ENCODE data around the gene SCN1A. TPM values are rescaled to one million over a fixed set of nuclear protein-coding genes. Genes with fewer than 3 reads are reported as not detected.
"Not testable (repeated sequence)": the region's sequence is repeated elsewhere in the genome, so short reads cannot be mapped to it uniquely, and the experiment has no call there.

The SCN1A gene
- total RNA-seq, 2 donors from 2014 or later: not detected

DNA sequence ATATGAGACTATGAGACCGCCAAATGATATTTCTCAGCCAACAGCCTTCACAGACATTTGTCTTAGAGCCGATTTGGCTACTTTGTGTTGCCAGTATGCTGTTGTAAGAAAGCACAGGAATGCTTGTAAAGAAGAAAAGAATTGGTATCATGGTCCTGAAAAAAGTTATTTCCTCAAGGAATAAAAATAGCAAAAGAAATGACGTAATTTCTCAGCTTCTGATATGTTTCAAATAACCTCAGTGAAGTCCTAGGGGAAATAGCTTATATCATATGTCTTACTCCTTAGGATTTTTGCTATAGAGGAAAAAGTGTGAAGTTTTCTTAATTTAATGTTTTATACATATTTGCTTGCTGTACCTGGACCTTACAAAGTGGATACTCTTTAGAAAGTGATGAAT lies 23.0 kb downstream of the SCN1A start:
- 73 to 76% methylated on average over 3 of the region's 3 CpGs for WGBS, 2 donors
- H3K4me3 ChIP-seq: no peak overlapping the region
- TF ChIP-seq, protein P1, sequence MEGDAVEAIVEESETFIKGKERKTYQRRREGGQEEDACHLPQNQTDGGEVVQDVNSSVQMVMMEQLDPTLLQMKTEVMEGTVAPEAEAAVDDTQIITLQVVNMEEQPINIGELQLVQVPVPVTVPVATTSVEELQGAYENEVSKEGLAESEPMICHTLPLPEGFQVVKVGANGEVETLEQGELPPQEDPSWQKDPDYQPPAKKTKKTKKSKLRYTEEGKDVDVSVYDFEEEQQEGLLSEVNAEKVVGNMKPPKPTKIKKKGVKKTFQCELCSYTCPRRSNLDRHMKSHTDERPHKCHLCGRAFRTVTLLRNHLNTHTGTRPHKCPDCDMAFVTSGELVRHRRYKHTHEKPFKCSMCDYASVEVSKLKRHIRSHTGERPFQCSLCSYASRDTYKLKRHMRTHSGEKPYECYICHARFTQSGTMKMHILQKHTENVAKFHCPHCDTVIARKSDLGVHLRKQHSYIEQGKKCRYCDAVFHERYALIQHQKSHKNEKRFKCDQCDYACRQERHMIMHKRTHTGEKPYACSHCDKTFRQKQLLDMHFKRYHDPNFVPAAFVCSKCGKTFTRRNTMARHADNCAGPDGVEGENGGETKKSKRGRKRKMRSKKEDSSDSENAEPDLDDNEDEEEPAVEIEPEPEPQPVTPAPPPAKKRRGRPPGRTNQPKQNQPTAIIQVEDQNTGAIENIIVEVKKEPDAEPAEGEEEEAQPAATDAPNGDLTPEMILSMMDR (IDR thresholded peaks at IDR 0.05): no peak
- no peak for TF ChIP-seq POLR2A (IDR thresholded peaks at IDR 0.05)
- H3K27me3 ChIP-seq: no peaks in the 10 kb centered on the region
- intact Hi-C loops (cut with DNase I): no loop called here
- no peaks in the 10 kb centered on the region for H3K4me1 ChIP-seq
- no peak for ATAC-seq
- DNase-seq: no peak
- no peak overlapping the region for H3K27ac ChIP-seq
- H3K9me3 ChIP-seq: no peaks in the 10 kb centered on the region
- no peaks in the 10 kb centered on the region for H3K36me3 ChIP-seq (replicated peaks in 1 of 2; ENCODE audit: insufficient read depth in 1 of 2, low read depth in 2 of 2)

DNA sequence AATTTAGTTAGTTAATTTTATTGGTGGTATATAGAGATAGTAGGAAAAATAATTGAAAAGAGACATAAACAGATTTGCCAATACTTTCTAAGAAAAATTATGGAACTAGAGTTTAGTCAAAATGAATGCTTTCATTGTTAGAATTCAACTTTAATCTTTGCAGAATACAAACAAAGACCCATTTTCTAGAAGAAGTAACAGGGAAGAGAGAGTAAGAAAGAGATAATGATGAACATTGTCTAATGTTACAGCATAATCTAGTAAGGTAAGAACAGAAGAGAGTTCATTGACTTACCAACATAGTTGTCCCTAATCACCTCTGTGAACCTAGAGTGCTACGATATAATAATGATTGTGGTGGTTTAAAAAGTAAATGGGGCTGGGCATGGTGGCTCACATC lies 23.7 kb downstream of the SCN1A start:
- H3K4me1 ChIP-seq: no peaks in the 10 kb centered on the region
- no peak overlapping the region for H3K27ac ChIP-seq
- TF ChIP-seq, protein P1 (IDR thresholded peaks at IDR 0.05): no peak
- no peak for TF ChIP-seq POLR2A (IDR thresholded peaks at IDR 0.05)
- no peaks in the 10 kb centered on the region for H3K9me3 ChIP-seq
- H3K27me3 ChIP-seq: no peaks in the 10 kb centered on the region
- ATAC-seq: no peak
- DNase-seq: no peak
- H3K36me3 ChIP-seq (replicated peaks in 1 of 2; ENCODE audit: insufficient read depth in 1 of 2, low read depth in 2 of 2): no peaks in the 10 kb centered on the region
- WGBS, 2 donors: 76% methylated on average over 1 of the region's 1 CpG
- intact Hi-C loops (cut with DNase I): no loop called here
- no peak overlapping the region for H3K4me3 ChIP-seq

DNA sequence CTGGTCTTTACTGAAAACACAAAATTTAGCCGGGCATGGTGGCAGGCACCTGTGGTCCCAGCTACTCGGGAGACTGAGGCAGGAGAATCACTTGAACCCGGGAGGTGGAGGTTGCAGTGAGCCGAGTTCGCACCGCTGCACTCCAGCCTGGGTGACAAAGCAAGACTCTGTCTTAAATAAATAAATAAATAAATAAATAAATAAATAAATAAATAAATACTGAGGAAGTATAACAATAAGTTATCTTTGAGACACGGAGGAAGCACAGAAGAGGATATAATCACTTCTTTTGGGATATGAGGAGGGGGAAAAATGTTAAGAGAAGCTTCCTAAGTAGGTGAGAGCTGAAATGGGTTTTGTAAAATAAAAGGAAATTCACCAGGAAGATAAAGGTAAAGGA lies 24.5 kb downstream of the SCN1A start:
- ATAC-seq; H3K9me3 ChIP-seq; intact Hi-C loops (cut with DNase I); H3K27me3 ChIP-seq; H3K4me3 ChIP-seq; DNase-seq; H3K36me3 ChIP-seq (replicated peaks in 1 of 2; ENCODE audit: insufficient read depth in 1 of 2, low read depth in 2 of 2); H3K27ac ChIP-seq; H3K4me1 ChIP-seq: not testable (repeated sequence)
- 92 to 95% methylated on average over 7 of the region's 7 CpGs for WGBS, 2 donors

DNA sequence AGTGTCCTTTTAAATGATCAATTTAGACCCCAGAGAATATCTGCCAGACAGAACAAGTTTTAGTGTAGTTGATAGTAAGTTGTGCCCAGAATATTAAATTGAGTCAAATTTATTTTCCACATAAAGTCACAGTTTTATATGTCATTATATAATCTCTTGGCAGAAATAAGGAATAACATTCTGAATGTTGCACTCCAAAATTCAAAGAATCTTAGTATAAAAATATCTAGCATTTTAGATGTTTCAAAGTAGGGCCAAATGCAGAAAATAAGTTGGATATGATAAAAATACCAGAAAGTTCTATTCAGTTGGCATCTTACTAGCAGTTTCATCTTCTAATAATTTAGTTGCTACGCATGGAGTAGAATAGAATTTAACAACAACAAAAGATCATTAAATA lies 33.5 kb downstream of the SCN1A start:
- no peaks in the 10 kb centered on the region for H3K4me1 ChIP-seq
- 85 to 95% methylated on average over 1 of the region's 1 CpG for WGBS, 2 donors
- ATAC-seq (no peak), DNase-seq (no peak)
- H3K36me3 ChIP-seq (replicated peaks in 1 of 2; ENCODE audit: insufficient read depth in 1 of 2, low read depth in 2 of 2): no peaks in the 10 kb centered on the region
- H3K27me3 ChIP-seq: no peaks in the 10 kb centered on the region
- intact Hi-C loops (cut with DNase I): no loop called here
- H3K27ac ChIP-seq: no peak overlapping the region
- TF ChIP-seq, protein P1 (IDR thresholded peaks at IDR 0.05): no peak
- no peaks in the 10 kb centered on the region for H3K9me3 ChIP-seq
- H3K4me3 ChIP-seq: no peak overlapping the region

DNA sequence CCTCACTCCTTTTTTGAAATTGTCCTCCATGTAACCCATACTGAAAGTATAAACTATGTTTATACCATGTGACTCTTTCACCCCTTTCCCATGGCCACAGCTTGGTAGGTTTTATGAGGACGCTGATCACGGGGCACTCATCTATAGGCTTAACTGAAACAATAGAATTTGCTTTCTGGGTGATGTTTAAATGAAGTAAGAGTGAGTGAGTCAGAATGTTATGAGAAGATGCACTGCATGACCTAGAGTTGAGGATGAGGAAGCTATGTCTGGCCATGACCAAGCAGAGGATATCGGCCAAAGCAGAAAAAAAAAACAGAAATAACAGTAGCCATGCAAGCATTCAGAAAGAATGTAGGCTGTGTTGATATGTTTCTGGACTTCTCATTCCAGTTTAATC lies 34.9 kb downstream of the SCN1A start:
- ATAC-seq: no peak
- intact Hi-C loops (cut with DNase I): no loop called here

More for the DNA sequence above, 34.9 kb downstream of the SCN1A start:
- TF ChIP-seq, protein P1 (IDR thresholded peaks at IDR 0.05): no peak
- no peak for TF ChIP-seq POLR2A (IDR thresholded peaks at IDR 0.05)
- H3K36me3 ChIP-seq (replicated peaks in 1 of 2; ENCODE audit: insufficient read depth in 1 of 2, low read depth in 2 of 2): no peaks in the 10 kb centered on the region
- WGBS, 2 donors: 72 to 92% methylated on average over 3 of the region's 3 CpGs
- no peak for DNase-seq
- H3K4me3 ChIP-seq: no peak overlapping the region
- H3K4me1 ChIP-seq: no peaks in the 10 kb centered on the region
- H3K27ac ChIP-seq: no peak overlapping the region
- H3K9me3 ChIP-seq: no peaks in the 10 kb centered on the region
- H3K27me3 ChIP-seq: no peaks in the 10 kb centered on the region
